Esophagus (tissue), 2 donors: ENCODE measurements around the gene RNH1. TPM values are rescaled to one million over a fixed set of nuclear protein-coding genes. Genes with fewer than 3 reads are reported as not detected.

Experiments used
- H3K27ac ChIP-seq, 2 donors: one replicate each; pipeline ENCODE4 v1.5.1; 2013; ENCODE audit warnings: low read depth in 2 of 2, mild to moderate bottlenecking in 2 of 2, inconsistent platforms in 1 of 2, low read length in 1 of 2, moderate library complexity in 1 of 2
- H3K27me3 ChIP-seq, 2 donors: one replicate each; pipeline ENCODE4 v1.6.1; 2013; ENCODE audit warnings: low read length in 2 of 2, control low read depth in 1 of 2, mild to moderate bottlenecking in 1 of 2; ENCODE audit not compliant: insufficient read depth in 2 of 2, control insufficient read depth in 1 of 2
- H3K36me3 ChIP-seq, 2 donors: one replicate each; pipeline ENCODE4 v1.6.1; 2013; ENCODE audit warnings: low read length in 1 of 2; ENCODE audit not compliant: control insufficient read depth in 2 of 2, insufficient read depth in 2 of 2
- H3K4me1 ChIP-seq, 2 donors: one replicate each; pipeline ENCODE4 v1.6.1; 2013; ENCODE audit warnings: low read length in 1 of 2; ENCODE audit not compliant: control insufficient read depth in 2 of 2, insufficient read depth in 2 of 2
- H3K4me3 ChIP-seq, 2 donors: one replicate each; pipeline ENCODE4 v1.5.1; 2013; ENCODE audit warnings: low read length in 2 of 2, mild to moderate bottlenecking in 2 of 2, low read depth in 1 of 2, moderate library complexity in 1 of 2
- H3K9me3 ChIP-seq, 2 donors: one replicate each; pipeline ENCODE4 v1.6.1; 2013; ENCODE audit warnings: mild to moderate bottlenecking in 2 of 2, low read depth in 1 of 2, low read length in 1 of 2, moderate library complexity in 1 of 2; ENCODE audit not compliant: control insufficient read depth in 2 of 2, insufficient read depth in 1 of 2
- WGBS, 2 donors: extraction: QIAGEN DNeasy Blood & Tissue Kit; methylation state at CpG; one replicate each; pipeline ENCODE4 v1.1.7; 2013; 5-methylcytosine and 5-hydroxymethylcytosine counted together
- polyA plus RNA-seq, 2 donors: library from polyadenylated mRNA; stranded (reverse); fragments of 200-250 nt; gene quantifications; one replicate each; pipeline ENCODE4 v1.2.3, GENCODE V29; 2013
- donor health status: healthy with polysubstance abuse.
- donor health status: Bipolar disorder and iron deficiency.

RNH1 gene
- 100 to 1,000 TPM; 106 to 219 TPM for polyA plus RNA-seq

DNA sequence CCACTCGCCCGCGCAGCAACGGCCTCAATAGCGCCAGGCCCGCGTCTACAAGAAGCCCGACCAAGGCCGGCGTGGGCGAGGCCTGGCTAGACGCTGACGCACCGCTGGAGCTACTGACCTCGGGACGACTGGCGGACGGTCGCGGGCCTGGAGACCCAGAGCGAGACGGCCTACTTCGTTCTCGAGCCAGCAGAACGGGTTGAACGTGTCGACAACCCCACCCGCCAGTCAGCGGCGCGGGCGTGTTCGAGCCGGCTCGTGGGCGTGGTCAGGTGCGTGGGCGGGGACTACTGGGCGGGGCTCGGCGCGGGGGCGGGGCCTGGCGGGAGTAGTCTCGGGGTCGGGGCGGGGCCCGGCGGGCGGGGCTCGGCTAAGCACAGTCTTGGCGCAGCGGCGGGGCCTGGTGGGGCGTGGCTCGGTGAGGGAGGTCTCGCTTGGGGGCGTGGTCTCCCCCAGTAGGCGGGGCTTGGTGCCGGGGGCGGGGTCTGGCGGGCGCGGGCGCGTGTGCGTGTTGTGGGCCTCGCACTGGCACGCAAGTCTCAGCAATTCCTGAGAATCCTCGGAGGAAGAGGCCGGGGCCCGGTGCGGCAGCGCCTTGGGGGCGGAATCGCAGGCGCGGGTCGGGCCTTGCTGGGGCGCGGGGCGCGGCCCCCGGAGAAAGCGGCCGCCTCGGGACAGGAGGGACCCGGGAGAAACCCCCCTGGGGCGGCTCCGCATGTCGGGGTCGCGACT lies at the start of gene RNH1:
RNH1 (minus strand) TSS at position 248 of the 732 bp plus-strand sequence. CDS start 5,080 bp downstream, outside the sequence.
- H3K4me3 ChIP-seq: peak within 1 kb of the TSS; percentile 70 to 85
- WGBS, 2 donors: 1% methylated on average over 72 to 93 of the region's 93 CpGs
- H3K36me3 ChIP-seq: peaks cover 0 to 3% of the 10 kb centered on the region in 2 donors
- peak within 1 kb of the TSS; percentile 99 to 100 for H3K27ac ChIP-seq
- no peaks in the 10 kb centered on the region for H3K27me3 ChIP-seq
- no peaks in the 10 kb centered on the region for H3K9me3 ChIP-seq
- peaks cover 6 to 19% of the 10 kb centered on the region in 2 donors for H3K4me1 ChIP-seq

- H3K4me1 ChIP-seq: peaks cover 3 to 11% of the 10 kb centered on the region in 2 donors
- H3K9me3 ChIP-seq: no peaks in the 10 kb centered on the region
- H3K4me3 ChIP-seq: peak overlapping the region; percentile 39 to 40
- H3K27ac ChIP-seq: peak overlapping the region in 1 of 2 donors; percentile 14
- H3K27me3 ChIP-seq: no peaks in the 10 kb centered on the region
- no peaks in the 10 kb centered on the region for H3K36me3 ChIP-seq
- WGBS, 2 donors: 8 to 10% methylated on average over 95 to 104 of the region's 104 CpGs
Measured at GRCh38 chr11:555780-556661, 49.0 kb upstream of the RNH1 start.

DNA sequence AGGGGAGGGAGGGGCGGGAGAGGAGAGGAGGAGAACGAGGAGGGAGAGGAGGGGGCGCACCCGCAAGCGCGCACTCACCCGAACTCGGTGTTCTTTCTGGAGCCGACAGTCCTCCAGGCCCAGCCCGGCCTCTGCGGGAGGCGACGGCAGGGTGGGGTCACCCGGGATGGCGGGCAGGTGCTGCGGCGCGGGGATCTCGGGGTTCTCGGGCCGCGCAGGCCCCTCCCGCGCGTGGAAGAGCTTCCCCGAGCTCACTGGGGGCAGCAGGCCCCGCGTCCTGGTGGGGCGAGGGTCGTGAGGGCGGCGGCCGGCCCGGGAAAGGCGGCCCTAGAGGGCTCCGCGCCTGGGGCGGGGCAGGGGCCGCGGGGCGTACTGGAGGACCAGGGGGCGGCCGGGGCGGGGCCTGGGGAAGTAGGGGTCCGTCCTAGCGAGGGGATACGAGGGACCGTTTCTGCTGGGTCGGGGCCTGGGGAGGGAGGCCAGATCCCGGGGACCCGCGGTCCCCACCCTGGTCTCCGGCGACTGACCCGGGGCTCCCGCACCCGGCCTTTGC lies 48.3 kb upstream of the RNH1 start:
- Histone ChIP-seq H3K9me3 (no peaks in the 10 kb centered on the region), H3K4me3 (peak overlapping the region; percentile 39 to 40), H3K27me3 (no peaks in the 10 kb centered on the region), H3K27ac (no peak overlapping the region), H3K4me1 (peaks cover 3 to 10% of the 10 kb centered on the region in 2 donors), H3K36me3 (peaks cover 0 to 2% of the 10 kb centered on the region in 2 donors)
- WGBS, 2 donors: 1 to 2% methylated on average over 35 to 56 of the region's 57 CpGs

- H3K27me3 ChIP-seq: no peaks in the 10 kb centered on the region
Measured at GRCh38 chr11:554428-555226, 47.6 kb upstream of the RNH1 start.

GRCh38 chr11:553988-554340 lies 46.9 kb upstream of the RNH1 start:
- Histone ChIP-seq H3K27me3 (no peaks in the 10 kb centered on the region), H3K36me3 (peaks cover 0 to 2% of the 10 kb centered on the region in 2 donors), H3K27ac (no peak overlapping the region), H3K4me3 (no peak overlapping the region), H3K9me3 (no peaks in the 10 kb centered on the region), H3K4me1 (peaks cover 3 to 5% of the 10 kb centered on the region in 2 donors)
- WGBS, 2 donors: 43 to 49% methylated on average over 11 of the region's 11 CpGs

More at GRCh38 chr11:554428-555226, 47.6 kb upstream of the RNH1 start:
- Histone ChIP-seq H3K4me3 (peak overlapping the region; percentile 18 to 39), H3K36me3 (peaks cover 0 to 2% of the 10 kb centered on the region in 2 donors), H3K27ac (no peak overlapping the region), H3K9me3 (no peaks in the 10 kb centered on the region), H3K4me1 (peaks cover 3 to 5% of the 10 kb centered on the region in 2 donors)
- WGBS, 2 donors: 9 to 14% methylated on average over 35 to 55 of the region's 60 CpGs

- peaks cover 3 to 5% of the 10 kb centered on the region in 2 donors for H3K4me1 ChIP-seq
- no peaks in the 10 kb centered on the region for H3K27me3 ChIP-seq
- peaks cover 0 to 2% of the 10 kb centered on the region in 2 donors for H3K36me3 ChIP-seq
- H3K9me3 ChIP-seq: no peaks in the 10 kb centered on the region
- WGBS, 2 donors: 80 to 82% methylated on average over 25 to 27 of the region's 27 CpGs
- H3K4me3 ChIP-seq: no peak overlapping the region
- no peak overlapping the region for H3K27ac ChIP-seq
Measured at GRCh38 chr11:553083-553987, 46.3 kb upstream of the RNH1 start.

GRCh38 chr11:551596-551995 lies 44.6 kb upstream of the RNH1 start:
- H3K36me3 ChIP-seq: peaks cover 0 to 2% of the 10 kb centered on the region in 2 donors
- H3K27ac ChIP-seq: no peak overlapping the region
- 82 to 84% methylated on average over 12 of the region's 12 CpGs for WGBS, 2 donors
- no peak overlapping the region for H3K4me3 ChIP-seq
- H3K27me3 ChIP-seq: no peaks in the 10 kb centered on the region
- peaks cover 3 to 5% of the 10 kb centered on the region in 2 donors for H3K4me1 ChIP-seq
- no peaks in the 10 kb centered on the region for H3K9me3 ChIP-seq

- 88 to 89% methylated on average over 16 of the region's 16 CpGs for WGBS, 2 donors
- peaks cover 3 to 5% of the 10 kb centered on the region in 2 donors for H3K4me1 ChIP-seq
- peaks cover 0 to 2% of the 10 kb centered on the region in 2 donors for H3K36me3 ChIP-seq
- H3K4me3 ChIP-seq: no peak overlapping the region
- H3K9me3 ChIP-seq: no peaks in the 10 kb centered on the region
- no peaks in the 10 kb centered on the region for H3K27me3 ChIP-seq
- no peak overlapping the region for H3K27ac ChIP-seq
Measured at GRCh38 chr11:551131-551530, 44.1 kb upstream of the RNH1 start.
